ENCODE data around the gene SLC9A8.

SLC9A8 gene

GRCh38 chr20:49899541-49900383 is 87.1 kb downstream of the SLC9A8 start:
- DNase-seq: no peak

- no peak for DNase-seq
These were observed 89.0 kb downstream of the SLC9A8 start for GRCh38 chr20:49901588-49901987.

- DNase-seq: no peak
These were observed 92.0 kb downstream of the SLC9A8 start for GRCh38 chr20:49904440-49905214.

GRCh38 chr20:49905415-49906091 is 92.9 kb downstream of the SLC9A8 start:
- DNase-seq: no peak

- no peak for DNase-seq
These were observed 93.5 kb downstream of the SLC9A8 start for GRCh38 chr20:49906101-49906604.

GRCh38 chr20:49906615-49907154 is 94.1 kb downstream of the SLC9A8 start:
- no peak for DNase-seq

GRCh38 chr20:49907405-49908257 is 95.0 kb downstream of the SLC9A8 start:
- DNase-seq: no peak

GRCh38 chr20:49908258-49908565 is 95.6 kb downstream of the SLC9A8 start:
- no peak for DNase-seq

GRCh38 chr20:49909499-49910339 is 97.1 kb downstream of the SLC9A8 start:
- DNase-seq: no peak

- DNase-seq: no peak
These were observed 97.7 kb downstream of the SLC9A8 start for GRCh38 chr20:49910340-49910706.

- no peak for DNase-seq
These were observed 100.9 kb downstream of the SLC9A8 start for GRCh38 chr20:49913399-49914047.

- DNase-seq: no peak
These were observed 101.9 kb downstream of the SLC9A8 start for GRCh38 chr20:49914310-49915117.

GRCh38 chr20:49915118-49915379 is 102.4 kb downstream of the SLC9A8 start:
- no peak for DNase-seq

GRCh38 chr20:49915380-49916145 is 102.9 kb downstream of the SLC9A8 start, which contains the start of gene SPATA2:
Gene SPATA2 (minus strand): TSS chr20:49915529. CDS start chr20:49908490, 7,039 bp downstream.
- DNase-seq: peak; percentile 91

GRCh38 chr20:49916146-49917002 is 103.7 kb downstream of the SLC9A8 start:
- no peak for DNase-seq

- DNase-seq: no peak
These were observed 105.8 kb downstream of the SLC9A8 start for GRCh38 chr20:49918446-49918845.

- no peak for DNase-seq
These were observed 106.4 kb downstream of the SLC9A8 start for GRCh38 chr20:49919009-49919408.

GRCh38 chr20:49919461-49919860 is 106.8 kb downstream of the SLC9A8 start:
- DNase-seq: no peak

Measured in DMS79 treated with DMSO at 0.1 percent for 48 hours (cell line).